BLaER1 (cell line): ENCODE measurements around the gene UCHL3.
A peak's percentile ranks its signal among the peaks of the same experiment; 100 is the strongest.
"Not testable (repeated sequence)": the region's sequence is repeated elsewhere in the genome, so short reads cannot be mapped to it uniquely, and the experiment has no call there.

Experiments
- H3K27ac ChIP-seq: shearing (Covaris generic); formaldehyde crosslinking; 2 replicates; pipeline ENCODE4 v1.8.1; 2022
- H3K27me3 ChIP-seq: shearing (Covaris generic); formaldehyde crosslinking; 2 replicates; pipeline ENCODE4 v1.8.1; 2022
- H3K36me3 ChIP-seq: shearing (Covaris generic); formaldehyde crosslinking; 2 replicates; pipeline ENCODE4 v1.8.1; 2022
- H3K4me1 ChIP-seq: shearing (Covaris generic); formaldehyde crosslinking; 2 replicates; pipeline ENCODE4 v1.8.1; 2022
- H3K4me2 ChIP-seq: shearing (Covaris generic); formaldehyde crosslinking; 2 replicates; pipeline ENCODE4 v1.8.1; 2022
- H3K4me3 ChIP-seq: shearing (Covaris generic); formaldehyde crosslinking; 2 replicates; pipeline ENCODE4 v1.8.1; 2022
- H3K9ac ChIP-seq: shearing (Covaris generic); formaldehyde crosslinking; 2 replicates; pipeline ENCODE4 v1.8.1; 2022
- H3K9me3 ChIP-seq: shearing (Covaris generic); formaldehyde crosslinking; 2 replicates; pipeline ENCODE4 v1.8.1; 2022
- H4K20me1 ChIP-seq: shearing (Covaris generic); formaldehyde crosslinking; 2 replicates; pipeline ENCODE4 v1.8.1; 2022
- Cebpa-rat ChIP-seq: shearing (Covaris generic); IDR thresholded peaks from 2 replicates; pipeline ENCODE4 v1.8.1; 2022

UCHL3 gene

GRCh38 chr13:75544681-75545330 lies 4.8 kb upstream of the UCHL3 start:
- Histone ChIP-seq H3K27ac (no peak overlapping the region), H3K9ac (no peak overlapping the region), H4K20me1 (no peaks in the 10 kb centered on the region), H3K9me3 (no peaks in the 10 kb centered on the region), H3K4me2 (no peak overlapping the region), H3K27me3 (no peaks in the 10 kb centered on the region), H3K4me1 (peaks cover 20% of the 10 kb centered on the region), H3K4me3 (no peak overlapping the region), H3K36me3 (no peaks in the 10 kb centered on the region)
- no peak for TF ChIP-seq Cebpa-rat

- H3K27ac ChIP-seq, H3K36me3 ChIP-seq, H4K20me1 ChIP-seq, H3K4me3 ChIP-seq, H3K4me2 ChIP-seq, H3K9me3 ChIP-seq, H3K27me3 ChIP-seq, H3K9ac ChIP-seq: not testable (repeated sequence)
- H3K4me1 ChIP-seq = peaks cover 21% of the 10 kb centered on the region
These were observed 4.2 kb upstream of the UCHL3 start for GRCh38 chr13:75545386-75545785.

- no peak overlapping the region for H3K4me2 ChIP-seq
These were observed 1.7 kb upstream of the UCHL3 start for GRCh38 chr13:75547917-75548316.

GRCh38 chr13:75550159-75550567 lies 572 bp downstream of the UCHL3 start:
- H4K20me1 ChIP-seq = peaks cover 10% of the 10 kb centered on the region; the same call in 1 of the 2 replicates
- H3K4me3 ChIP-seq = peak overlapping the region; percentile 92
- H3K36me3 ChIP-seq = peaks cover 19% of the 10 kb centered on the region
- no peaks in the 10 kb centered on the region for H3K27me3 ChIP-seq
- no peaks in the 10 kb centered on the region for H3K9me3 ChIP-seq
- peaks cover 19% of the 10 kb centered on the region for H3K4me1 ChIP-seq
- H3K27ac ChIP-seq = peak overlapping the region; percentile 98
- no peak for TF ChIP-seq Cebpa-rat
- H3K9ac ChIP-seq = peak overlapping the region; percentile 97
- H3K4me2 ChIP-seq = peak overlapping the region; percentile 82

More at GRCh38 chr13:75547917-75548316, 1.7 kb upstream of the UCHL3 start:
- no peak overlapping the region for H3K27ac ChIP-seq
- H3K9me3 ChIP-seq = no peaks in the 10 kb centered on the region
- H3K4me1 ChIP-seq = peaks cover 19% of the 10 kb centered on the region
- no peaks in the 10 kb centered on the region for H3K27me3 ChIP-seq
- TF ChIP-seq Cebpa-rat = no peak
- H3K4me3 ChIP-seq = no peak overlapping the region
- no peaks in the 10 kb centered on the region for H3K36me3 ChIP-seq
- H4K20me1 ChIP-seq = peaks cover 10% of the 10 kb centered on the region; the same call in 1 of the 2 replicates
- no peak overlapping the region for H3K9ac ChIP-seq

- H3K4me3 ChIP-seq = no peak overlapping the region
- H3K36me3 ChIP-seq = peaks cover 31% of the 10 kb centered on the region
- no peak overlapping the region for H3K4me2 ChIP-seq
- H3K27ac ChIP-seq = no peak overlapping the region
- H3K9me3 ChIP-seq = no peaks in the 10 kb centered on the region
- H4K20me1 ChIP-seq = peaks cover 18% of the 10 kb centered on the region; the same call in 1 of the 2 replicates
- peaks cover 19% of the 10 kb centered on the region for H3K4me1 ChIP-seq
- H3K9ac ChIP-seq = no peak overlapping the region
- TF ChIP-seq Cebpa-rat = no peak
- no peaks in the 10 kb centered on the region for H3K27me3 ChIP-seq
These were observed 4.9 kb downstream of the UCHL3 start for GRCh38 chr13:75554464-75554863.

- TF ChIP-seq Cebpa-rat = no peak
- peaks cover 19% of the 10 kb centered on the region for H3K4me1 ChIP-seq
- H3K9ac ChIP-seq = no peak overlapping the region
- H3K4me2 ChIP-seq = no peak overlapping the region
- H3K27ac ChIP-seq = no peak overlapping the region
- no peaks in the 10 kb centered on the region for H3K9me3 ChIP-seq
- peaks cover 31% of the 10 kb centered on the region for H3K36me3 ChIP-seq
- H3K4me3 ChIP-seq = no peak overlapping the region
- H4K20me1 ChIP-seq = peaks cover 18% of the 10 kb centered on the region; the same call in 1 of the 2 replicates
- no peaks in the 10 kb centered on the region for H3K27me3 ChIP-seq
These were observed 5.4 kb downstream of the UCHL3 start for GRCh38 chr13:75554981-75555380.

GRCh38 chr13:75555836-75556235 lies 6.2 kb downstream of the UCHL3 start:
- TF ChIP-seq Cebpa-rat = no peak
- Histone ChIP-seq H3K9me3 (no peaks in the 10 kb centered on the region), H4K20me1 (peaks cover 12% of the 10 kb centered on the region; the same call in 1 of the 2 replicates), H3K4me2 (no peak overlapping the region), H3K4me1 (peaks cover 13% of the 10 kb centered on the region), H3K27me3 (no peaks in the 10 kb centered on the region), H3K4me3 (no peak overlapping the region), H3K36me3 (peaks cover 37% of the 10 kb centered on the region), H3K9ac (no peak overlapping the region), H3K27ac (no peak overlapping the region)

- Histone ChIP-seq H3K9me3 (no peaks in the 10 kb centered on the region), H3K9ac (no peak overlapping the region), H3K27ac (no peak overlapping the region), H3K27me3 (no peaks in the 10 kb centered on the region), H3K36me3 (peaks cover 41% of the 10 kb centered on the region), H3K4me2 (no peak overlapping the region), H3K4me3 (no peak overlapping the region), H3K4me1 (peaks cover 8% of the 10 kb centered on the region), H4K20me1 (peaks cover 8% of the 10 kb centered on the region; the same call in 1 of the 2 replicates)
- TF ChIP-seq Cebpa-rat = no peak
These were observed 7.4 kb downstream of the UCHL3 start for GRCh38 chr13:75556961-75557360.

GRCh38 chr13:75558145-75558840 lies 8.7 kb downstream of the UCHL3 start:
- H3K36me3 ChIP-seq = peaks cover 45% of the 10 kb centered on the region

GRCh38 chr13:75566658-75567057 lies 17.1 kb downstream of the UCHL3 start:
- Histone ChIP-seq H3K27ac (no peak overlapping the region), H3K9me3 (no peaks in the 10 kb centered on the region), H3K9ac (no peak overlapping the region), H3K4me2 (no peak overlapping the region), H4K20me1 (no peaks in the 10 kb centered on the region), H3K4me1 (no peaks in the 10 kb centered on the region), H3K27me3 (no peaks in the 10 kb centered on the region), H3K36me3 (peaks cover 52% of the 10 kb centered on the region), H3K4me3 (no peak overlapping the region)
- no peak for TF ChIP-seq Cebpa-rat

More at GRCh38 chr13:75558145-75558840, 8.7 kb downstream of the UCHL3 start:
- Histone ChIP-seq H4K20me1 (peaks cover 8% of the 10 kb centered on the region; the same call in 1 of the 2 replicates), H3K4me3 (no peak overlapping the region), H3K27me3 (no peaks in the 10 kb centered on the region), H3K4me2 (no peak overlapping the region; the same call in 1 of the 2 replicates), H3K4me1 (peaks cover 8% of the 10 kb centered on the region), H3K9me3 (no peaks in the 10 kb centered on the region), H3K27ac (no peak overlapping the region), H3K9ac (no peak overlapping the region)
- no peak for TF ChIP-seq Cebpa-rat
